ENCODE results near the gene NFYC. TPM values are rescaled to one million over a fixed set of nuclear protein-coding genes. Genes with fewer than 3 reads are reported as not detected.

NFYC gene
- total and polyA plus RNA-seq, 2 of the 8 experiments (the other 6 are each of a cell fraction or from before 2014, with no cell fraction given), result 54.1 to 124 TPM

GRCh38 chr1:40699787-40700186 is 8.3 kb downstream of the NFYC start:
- H3K56ac ChIP-seq (replicated peaks; ENCODE audit: insufficient read length, low read depth, low read length), result no peak overlapping the region
- CTCF ChIA-PET (ENCODE audit: partially characterized antibody), result interaction anchor here (0.7 to 1.6 kb wide), 3 partner anchors 10 to 87 kb away, joined by 3 to 5 read pairs (median 3); no protein-coding TSS in a partner anchor

More at GRCh38 chr1:40699787-40700186, 8.3 kb downstream of the NFYC start:
- Histone ChIP-seq H3K4me3 (ENCODE audit: extremely low read depth in 1 of 4, insufficient read depth in 2 of 4, low read depth in 3 of 4, low read length in 4 of 4) (no peak overlapping the region), H4K8ac (ENCODE audit: extremely low read depth, insufficient read depth, low read length) (no peak overlapping the region), H3K79me1 (ENCODE audit: low read depth, low read length) (peaks cover 2% of the 10 kb centered on the region; the same call in 1 of the 2 replicates), H2BK5ac (ENCODE audit: low read depth, low read length) (no peak overlapping the region), H3K23me2 (ENCODE audit: low read depth, low read length) (no peaks in the 10 kb centered on the region), H3K4me2 (ENCODE audit: insufficient read depth in 1 of 2, low read depth in 2 of 2, low read length in 2 of 2) (no peak overlapping the region), H2BK20ac (ENCODE audit: low read length) (no peak overlapping the region), H4K5ac (ENCODE audit: insufficient read length, low read depth, low read length) (no peak overlapping the region), H3K23ac (ENCODE audit: insufficient read length) (no peak overlapping the region), H3K36me3 (ENCODE audit: control insufficient read depth in 2 of 4, insufficient read depth in 4 of 4, low read length in 3 of 4) (no peaks in the 10 kb centered on the region), H2BK120ac (replicated peaks; ENCODE audit: low read depth, low read length) (no peak overlapping the region), H3K14ac (ENCODE audit: insufficient read length) (no peak overlapping the region), H3K4me1 (replicated peaks in 1 of 4; ENCODE audit: control insufficient read depth in 3 of 4, insufficient read depth in 4 of 4, low read length in 3 of 4) (peaks cover 0 to 6% (median 1%) of the 10 kb centered on the region in 4 experiments; a peak in 4 of 7 replicates), H3K18ac (ENCODE audit: extremely low read depth, low read length) (no peak overlapping the region), H3K79me2 (ENCODE audit: control insufficient read depth in 1 of 2, insufficient read depth in 2 of 2, low read length in 2 of 2) (peaks cover 11 to 87% of the 10 kb centered on the region in 2 experiments), H3K27ac (ENCODE audit: low read depth, low read length) (no peak overlapping the region), H2BK12ac (ENCODE audit: low read depth, low read length) (no peak overlapping the region), H3K9ac (replicated peaks in 1 of 4; ENCODE audit: extremely low read depth in 1 of 4, low read depth in 3 of 4, low read length in 3 of 4) (no peak overlapping the region), H3K9me3 (ENCODE audit: insufficient read depth in 2 of 2, low read depth in 1 of 2, low read length in 1 of 2) (no peaks in the 10 kb centered on the region), H4K20me1 (replicated peaks in 1 of 2; ENCODE audit: control insufficient read depth in 1 of 2, insufficient read depth in 2 of 2, low read length in 2 of 2) (no peaks in the 10 kb centered on the region), H2AK5ac (ENCODE audit: low read depth, low read length) (no peak overlapping the region), H3K27me3 (replicated peaks in 1 of 4; ENCODE audit: control insufficient read depth in 3 of 4, extremely low read depth in 1 of 4, insufficient read depth in 3 of 4, low read length in 3 of 4) (no peaks in the 10 kb centered on the region), H2AFZ (ENCODE audit: low read length) (no peak overlapping the region), H4K91ac (replicated peaks; ENCODE audit: insufficient read length, low read length) (no peak overlapping the region), H2BK15ac (ENCODE audit: low read length) (no peak overlapping the region), H3K4ac (replicated peaks; ENCODE audit: insufficient read length, low read depth, low read length) (no peak overlapping the region)
- DNase-seq (ENCODE audit: low read depth in 1 of 2, low spot score in 2 of 2) (no peak), FAIRE-seq (no peak)
- WGBS, 2 experiments (ENCODE audit: extremely low coverage in 1 of 2, insufficient coverage in 1 of 2, insufficient read length in 1 of 2, insufficient replicate concordance in 2 of 2, low coverage in 1 of 2, low lambda C conversion rate in 2 of 2, missing lambda C conversion rate in 1 of 2), result 92% methylated on average over 6 of the region's 6 CpGs; no CpG with 5 or more reads in 1 of the 2 experiments
- POLR2A ChIA-PET (ENCODE audit: partially characterized antibody), result interaction anchor here (1.0 to 17.0 kb wide), 4 partner anchors 8 to 30 kb away, joined by 3 to 293 read pairs (median 17); partner anchors contain the start of gene NFYC
- TF ChIP-seq EGR1 (IDR thresholded peaks at IDR 0.05; ENCODE audit: borderline replicate concordance, low read depth, low read length), result no peak
- TF ChIP-seq SP2 (IDR thresholded peaks at IDR 0.05; ENCODE audit: low read length), result no peak
